Activated CD8-positive, alpha-beta T cell treated with anti-CD3 and anti-CD28 coated beads for 36 hours (primary cell): ENCODE data around the gene SDK2. TPM values are rescaled to one million over a fixed set of nuclear protein-coding genes. Genes with fewer than 3 reads are reported as not detected.

Source experiments
- ATAC-seq: fragments of 200-7000 bp; cut with Tn5 transposase; one replicate; pipeline ENCODE4 v1.10.0; 2021; ENCODE audit warnings: mild to moderate bottlenecking, moderate library complexity
- CTCF ChIA-PET: fragments of 350-600 bp; sonication (Branson Sonifier 250); formaldehyde crosslinking; loops from one replicate; lab custom pipeline; 2021; ENCODE audit warnings: antibody characterized with exemption; lab: Charles Lee
- POLR2A ChIA-PET: fragments of 350-600 bp; sonication (Branson Sonifier 250); formaldehyde crosslinking; loops from one replicate; lab custom pipeline; 2021; ENCODE audit warnings: antibody characterized with exemption; lab: Charles Lee
- DNase-seq: peaks from one replicate; pipeline ENCODE4 v3.0.0-alpha.2; 2020
- H3K27ac Mint-ChIP-seq: one replicate; pipeline ENCODE4 v1.8.0; 2021; ENCODE audit warnings: mild to moderate bottlenecking, mixed read lengths
- H3K27me3 Mint-ChIP-seq: one replicate; pipeline ENCODE4 v1.8.0; 2021; ENCODE audit warnings: mixed read lengths
- H3K36me3 Mint-ChIP-seq: one replicate; pipeline ENCODE4 v1.8.0; 2021; ENCODE audit warnings: low read depth, mixed read lengths
- H3K4me1 Mint-ChIP-seq: one replicate; pipeline ENCODE4 v1.8.0; 2021; ENCODE audit warnings: low read depth, mixed read lengths
- H3K4me3 Mint-ChIP-seq: one replicate; pipeline ENCODE4 v1.8.0; 2021; ENCODE audit warnings: mild to moderate bottlenecking, moderate library complexity, mixed read lengths
- H3K9me3 Mint-ChIP-seq: one replicate; pipeline ENCODE4 v1.8.0; 2021; ENCODE audit warnings: mixed read lengths
- intact Hi-C: fragments of 100-400 bp; cut with micrococcal nuclease; formaldehyde crosslinking; loops from one replicate; pipeline ENCODE4 v1.10.0; 2022
- total RNA-seq, 2 experiments: library from RNA; stranded (reverse); gene quantifications; one replicate each; pipeline ENCODE4 v1.2.3, GENCODE V29; 2021
- TF ChIP-seq, protein P1 (sequence below): fragments of 200-600 bp; IDR thresholded peaks from one replicate; pipeline ENCODE4 v1.8.0; 2022; ENCODE audit warnings: antibody characterized with exemption, mild to moderate bottlenecking

SDK2 gene
- total RNA-seq, 2 experiments from 2014 or later, result 3.2 to 3.3 TPM

DNA sequence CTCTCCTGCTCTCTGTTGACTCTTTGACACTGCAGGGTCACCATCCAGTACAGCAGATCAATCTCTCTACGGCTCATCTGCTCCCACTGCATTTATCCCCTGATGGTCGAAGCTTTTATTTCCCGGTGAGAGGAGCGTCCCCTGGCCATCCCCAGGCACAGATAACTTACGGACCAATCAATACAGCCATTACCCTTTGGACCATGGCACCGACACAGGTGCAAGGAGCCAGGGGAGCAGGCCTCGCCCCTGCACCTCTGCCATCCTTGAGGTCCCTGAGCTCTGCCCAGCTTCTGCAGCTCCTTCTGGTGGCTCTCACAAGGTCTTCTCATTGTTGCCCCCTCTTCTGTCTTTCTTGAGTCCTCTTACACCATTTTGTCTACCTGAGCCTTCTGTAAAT is 115.6 kb downstream of the SDK2 start:
- TF ChIP-seq, protein P1, sequence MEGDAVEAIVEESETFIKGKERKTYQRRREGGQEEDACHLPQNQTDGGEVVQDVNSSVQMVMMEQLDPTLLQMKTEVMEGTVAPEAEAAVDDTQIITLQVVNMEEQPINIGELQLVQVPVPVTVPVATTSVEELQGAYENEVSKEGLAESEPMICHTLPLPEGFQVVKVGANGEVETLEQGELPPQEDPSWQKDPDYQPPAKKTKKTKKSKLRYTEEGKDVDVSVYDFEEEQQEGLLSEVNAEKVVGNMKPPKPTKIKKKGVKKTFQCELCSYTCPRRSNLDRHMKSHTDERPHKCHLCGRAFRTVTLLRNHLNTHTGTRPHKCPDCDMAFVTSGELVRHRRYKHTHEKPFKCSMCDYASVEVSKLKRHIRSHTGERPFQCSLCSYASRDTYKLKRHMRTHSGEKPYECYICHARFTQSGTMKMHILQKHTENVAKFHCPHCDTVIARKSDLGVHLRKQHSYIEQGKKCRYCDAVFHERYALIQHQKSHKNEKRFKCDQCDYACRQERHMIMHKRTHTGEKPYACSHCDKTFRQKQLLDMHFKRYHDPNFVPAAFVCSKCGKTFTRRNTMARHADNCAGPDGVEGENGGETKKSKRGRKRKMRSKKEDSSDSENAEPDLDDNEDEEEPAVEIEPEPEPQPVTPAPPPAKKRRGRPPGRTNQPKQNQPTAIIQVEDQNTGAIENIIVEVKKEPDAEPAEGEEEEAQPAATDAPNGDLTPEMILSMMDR, result no peak
- intact Hi-C loops, result no loop called here
- no peaks in the 10 kb centered on the region for H3K36me3 Mint-ChIP-seq
- H3K4me3 Mint-ChIP-seq, result no peak overlapping the region
- H3K4me1 Mint-ChIP-seq, result no peaks in the 10 kb centered on the region
- DNase-seq (no peak), ATAC-seq (no peak)
- H3K9me3 Mint-ChIP-seq, result no peaks in the 10 kb centered on the region
- ChIA-PET CTCF (no interaction called here), POLR2A (no interaction called here)
- H3K27me3 Mint-ChIP-seq, result no peaks in the 10 kb centered on the region
- no peak overlapping the region for H3K27ac Mint-ChIP-seq

DNA sequence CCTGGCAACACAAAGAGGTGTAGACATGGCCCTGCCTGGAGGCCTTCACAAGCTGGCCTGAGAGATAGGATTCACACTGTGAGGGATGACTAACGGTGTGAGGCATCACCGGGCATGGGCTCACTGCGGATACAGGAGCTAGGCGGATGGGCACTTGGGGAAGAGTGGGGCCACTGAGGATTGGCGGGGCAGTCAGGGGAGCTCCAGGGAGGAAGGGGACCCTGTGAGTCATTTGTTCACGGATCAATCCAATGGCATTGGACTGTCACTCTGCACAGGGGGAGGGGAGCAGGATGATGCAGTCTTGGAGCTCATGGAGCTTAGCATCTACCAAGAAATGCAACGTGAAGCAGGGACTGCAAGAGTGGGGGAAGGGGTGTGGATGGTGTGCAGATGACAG is 117.3 kb downstream of the SDK2 start:
- Mint-ChIP-seq H3K27me3 (no peaks in the 10 kb centered on the region), H3K9me3 (no peaks in the 10 kb centered on the region), H3K4me1 (no peaks in the 10 kb centered on the region), H3K36me3 (no peaks in the 10 kb centered on the region), H3K4me3 (no peak overlapping the region), H3K27ac (no peak overlapping the region)
- ChIA-PET POLR2A (no interaction called here), CTCF (no interaction called here)
- DNase-seq (no peak), ATAC-seq (no peak)
- TF ChIP-seq, protein P1, result no peak
- intact Hi-C loops, result no loop called here

DNA sequence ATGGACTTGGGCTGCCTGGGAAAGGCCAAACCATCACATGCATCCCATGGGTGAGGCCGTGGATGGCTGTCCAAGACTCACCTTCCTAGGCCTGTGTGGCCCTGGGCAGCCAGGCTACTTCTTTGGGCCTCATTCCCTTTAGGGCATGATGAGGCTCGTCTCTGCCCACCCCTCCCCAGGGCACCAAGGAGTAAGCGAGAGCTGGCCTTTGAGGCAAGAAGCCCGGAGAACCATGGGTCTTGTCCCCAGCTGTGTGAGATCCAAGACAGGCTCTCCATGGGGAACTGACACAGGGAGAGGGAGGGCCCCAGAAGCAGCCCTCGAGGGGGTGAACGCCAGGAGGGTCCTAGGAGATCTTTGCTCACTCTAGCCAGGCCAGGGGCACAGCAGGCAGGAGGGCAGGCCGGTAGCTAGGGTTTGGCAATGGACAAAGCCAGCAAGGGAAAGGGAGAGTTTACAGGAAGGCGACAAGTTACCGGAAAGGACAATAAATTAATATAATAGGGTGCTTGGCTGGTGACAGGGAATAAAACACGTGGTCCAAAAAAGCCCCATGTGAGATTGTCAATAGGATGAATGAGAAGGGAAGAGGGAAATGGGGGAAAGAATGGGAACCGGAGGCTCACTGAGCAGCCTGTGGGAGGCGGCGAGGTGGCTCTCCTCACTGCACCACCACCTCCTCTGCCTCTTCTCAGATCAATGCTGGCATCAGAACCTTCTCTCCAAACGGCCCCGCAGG is 119.1 kb downstream of the SDK2 start:
- DNase-seq, result no peak
- H3K4me1 Mint-ChIP-seq, result no peaks in the 10 kb centered on the region
- CTCF ChIA-PET, result no interaction called here
- H3K36me3 Mint-ChIP-seq, result no peaks in the 10 kb centered on the region
- H3K4me3 Mint-ChIP-seq, result no peak overlapping the region
- TF ChIP-seq, protein P1, result no peak
- POLR2A ChIA-PET, result no interaction called here
- ATAC-seq, result no peak
- no peaks in the 10 kb centered on the region for H3K9me3 Mint-ChIP-seq
- H3K27ac Mint-ChIP-seq, result no peak overlapping the region
- no peaks in the 10 kb centered on the region for H3K27me3 Mint-ChIP-seq
- intact Hi-C loops, result no loop called here

DNA sequence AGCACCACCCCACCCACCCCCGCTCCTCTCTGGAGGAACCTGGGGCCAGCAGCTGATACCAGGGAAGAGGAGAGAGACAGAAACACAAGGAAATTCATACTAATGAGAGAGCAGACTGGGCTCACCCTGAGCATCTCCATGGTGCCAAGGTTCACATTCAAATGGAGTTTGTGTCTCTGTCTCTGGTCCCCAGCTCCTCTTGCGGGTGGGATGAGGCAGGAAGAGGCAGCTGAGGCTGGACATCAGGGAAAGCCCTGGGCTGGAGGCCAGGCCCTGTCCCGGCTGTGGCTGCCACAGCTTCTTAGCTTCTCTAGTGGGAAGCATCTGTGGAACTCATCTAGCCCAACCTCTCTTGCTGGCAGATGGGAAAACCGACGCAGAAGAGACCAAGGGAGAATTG is 121.5 kb downstream of the SDK2 start:
- DNase-seq, result no peak
- H3K27ac Mint-ChIP-seq, result no peak overlapping the region
- ATAC-seq, result no peak
- H3K27me3 Mint-ChIP-seq, result no peaks in the 10 kb centered on the region
- H3K4me3 Mint-ChIP-seq, result no peak overlapping the region
- ChIA-PET POLR2A (no interaction called here), CTCF (no interaction called here)
- no peaks in the 10 kb centered on the region for H3K36me3 Mint-ChIP-seq
- intact Hi-C loops, result no loop called here
- no peaks in the 10 kb centered on the region for H3K9me3 Mint-ChIP-seq
- H3K4me1 Mint-ChIP-seq, result no peaks in the 10 kb centered on the region
- TF ChIP-seq, protein P1, result no peak

DNA sequence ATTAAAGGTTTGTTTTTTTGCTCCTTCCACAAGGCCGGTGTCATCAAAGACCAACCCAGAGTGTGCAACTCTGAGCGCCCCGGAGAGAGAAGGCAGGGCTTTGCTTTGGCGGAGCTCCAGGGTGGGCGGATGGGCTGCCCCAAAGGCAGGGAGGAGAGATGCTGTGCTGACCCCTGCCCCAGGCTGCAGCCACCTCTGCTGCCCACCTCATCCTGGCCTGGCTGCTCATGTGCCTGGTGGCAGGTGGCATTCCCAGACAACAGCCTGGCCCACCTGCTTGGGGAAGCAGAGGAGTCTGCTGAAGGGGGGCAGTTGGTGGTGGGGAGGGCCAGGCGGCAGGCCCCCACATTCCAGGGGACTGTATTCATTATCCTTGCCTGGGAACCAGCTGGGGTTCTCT is 122.1 kb downstream of the SDK2 start:
- intact Hi-C loops, result no loop called here
- CTCF ChIA-PET, result no interaction called here
- H3K27me3 Mint-ChIP-seq, result no peaks in the 10 kb centered on the region

More for the DNA sequence above, 122.1 kb downstream of the SDK2 start:
- POLR2A ChIA-PET, result no interaction called here
- no peak for DNase-seq
- Mint-ChIP-seq H3K4me3 (no peak overlapping the region), H3K27ac (no peak overlapping the region), H3K4me1 (no peaks in the 10 kb centered on the region), H3K9me3 (no peaks in the 10 kb centered on the region), H3K36me3 (no peaks in the 10 kb centered on the region)
- no peak for ATAC-seq
- TF ChIP-seq, protein P1, result no peak
